COLO829 (cell line): ENCODE results near the gene SYAP1.
A peak's percentile ranks its signal among the peaks of the same experiment; 100 is the strongest.
"Not testable (repeated sequence)": the region's sequence is repeated elsewhere in the genome, so short reads cannot be mapped to it uniquely, and the experiment has no call there.

Experiments used
- DNase-seq: peaks from one replicate; pipeline ENCODE4 v3.0.0; 2012; ENCODE audit warnings: low spot score

Gene SYAP1

GRCh38 chrX:16719334-16720084 lies at the start of gene SYAP1:
Gene SYAP1, plus strand, starts transcription at chrX:16719612. Its CDS starts 113 bp downstream, at chrX:16719725.
- peak; percentile 66 for DNase-seq

- DNase-seq: peak; percentile 71
Measured at GRCh38 chrX:16671005-16671404, 48.4 kb upstream of the SYAP1 start.

DNA sequence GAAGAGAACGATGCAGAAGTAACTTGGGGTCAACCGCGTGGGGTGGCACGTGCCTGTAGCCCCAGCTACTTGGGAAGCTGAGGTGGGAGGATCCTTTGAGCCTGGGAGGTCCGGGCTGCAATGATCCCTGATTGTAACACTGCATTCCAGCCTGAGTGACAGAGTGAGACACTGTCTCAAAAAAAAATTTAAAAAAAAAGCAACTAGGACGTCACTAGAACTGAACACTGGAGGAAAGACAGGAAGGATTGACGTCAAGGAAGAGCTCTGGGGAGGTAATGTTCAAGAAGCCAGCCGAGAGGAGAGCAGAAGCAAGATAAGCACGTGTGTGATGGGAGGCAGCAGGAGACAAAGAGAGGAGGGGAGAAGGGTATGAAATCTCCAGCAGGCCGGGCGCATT lies 40.7 kb upstream of the SYAP1 start:
- no peak for DNase-seq

GRCh38 chrX:16683007-16683664 lies 36.3 kb upstream of the SYAP1 start:
- DNase-seq: no peak

- no peak for DNase-seq
Measured at GRCh38 chrX:16687514-16687913, 31.9 kb upstream of the SYAP1 start.

DNA sequence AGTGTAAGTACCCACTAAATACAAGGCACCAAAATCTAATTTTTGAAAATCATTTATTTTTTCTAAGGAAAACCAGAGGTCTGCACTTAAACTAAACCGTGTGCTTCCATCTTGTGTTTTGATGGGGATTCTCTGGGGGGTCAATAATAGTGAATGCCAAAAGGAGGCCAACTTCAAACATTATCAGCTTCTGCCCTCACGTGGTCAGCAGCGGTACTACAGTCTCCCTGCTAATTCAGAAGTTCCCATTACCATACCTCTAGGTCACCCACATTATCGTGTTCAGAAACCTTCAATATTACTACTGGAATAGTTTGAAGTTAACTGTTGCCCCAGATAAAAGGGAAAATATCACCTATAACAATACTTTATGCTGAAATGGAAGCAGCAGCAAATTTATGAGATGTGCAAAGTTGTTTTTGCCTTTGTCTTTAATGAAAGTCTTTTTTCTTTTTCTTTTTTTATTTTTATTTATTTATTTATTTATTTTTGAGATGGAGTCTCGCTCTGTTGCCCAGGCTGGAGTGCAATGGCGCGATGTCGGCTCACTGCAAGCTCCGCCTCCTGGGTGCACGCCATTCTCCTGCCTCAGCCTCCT lies 24.2 kb upstream of the SYAP1 start:
- DNase-seq: no peak

- DNase-seq: no peak
Measured at GRCh38 chrX:16696956-16697355, 22.5 kb upstream of the SYAP1 start.

- no peak for DNase-seq
Measured at GRCh38 chrX:16699389-16699788, 20.0 kb upstream of the SYAP1 start.

DNA sequence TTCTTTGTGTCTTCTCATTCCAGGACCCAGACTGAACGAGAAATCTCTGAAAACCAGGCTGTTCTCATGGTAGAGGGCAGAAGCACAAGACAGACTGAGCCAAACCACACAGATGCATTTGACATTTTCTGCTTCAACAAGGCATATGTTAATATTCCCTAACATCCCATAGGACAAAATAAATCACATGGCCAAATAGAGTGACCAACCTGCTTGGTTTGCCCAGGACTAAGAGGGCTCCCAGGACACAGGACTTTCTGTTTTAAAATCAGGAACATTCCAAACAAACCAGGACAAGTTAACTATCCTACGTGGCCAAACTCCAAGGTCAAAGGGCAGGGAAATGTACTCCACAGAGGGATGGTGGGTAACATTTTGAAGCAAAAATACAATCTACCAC lies 18.7 kb upstream of the SYAP1 start:
- DNase-seq: no peak

DNA sequence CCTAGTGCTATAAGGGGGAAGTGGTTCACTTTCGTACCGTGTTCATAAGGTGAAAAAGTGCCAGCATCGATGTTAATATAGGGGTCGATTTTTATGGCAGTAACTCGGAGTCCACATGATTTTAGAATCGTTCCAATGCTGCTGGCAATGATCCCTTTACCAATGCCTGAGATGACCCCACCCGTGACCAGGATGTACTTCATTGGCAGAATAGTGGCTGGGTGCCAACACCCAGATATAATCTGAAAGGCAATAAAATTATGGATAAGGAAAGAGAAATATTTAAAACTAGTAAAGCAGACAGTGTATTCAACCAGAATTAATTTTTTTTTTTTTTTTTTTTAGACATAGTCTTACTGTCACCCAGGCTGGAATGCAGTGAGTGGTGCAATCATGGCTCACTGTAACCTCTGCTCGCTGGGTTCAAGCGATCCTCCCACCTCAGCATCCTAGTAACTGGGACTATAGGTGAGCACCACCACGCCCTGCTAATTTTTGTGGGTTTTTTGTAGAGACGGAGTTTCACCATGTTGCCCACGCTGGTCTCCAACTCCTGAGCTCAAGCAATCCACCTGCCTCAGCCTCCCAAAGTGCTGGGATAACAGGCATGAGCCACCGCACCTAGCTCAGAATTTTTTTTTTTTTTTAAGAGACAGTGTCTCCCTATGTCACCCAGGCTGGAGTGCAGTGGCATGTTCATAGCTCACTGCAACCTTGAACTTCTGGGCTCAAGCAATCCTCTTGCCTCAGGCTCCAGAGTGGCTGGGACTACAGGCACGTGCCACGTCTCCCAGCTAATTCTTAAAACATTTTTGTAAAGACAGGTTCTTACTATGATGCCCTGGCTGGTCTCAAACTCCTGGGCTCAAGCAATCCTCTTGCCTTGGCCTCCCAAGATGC lies 16.5 kb upstream of the SYAP1 start:
- no peak for DNase-seq

GRCh38 chrX:16705370-16705769 lies 14.0 kb upstream of the SYAP1 start:
- no peak for DNase-seq

- no peak for DNase-seq
Measured at GRCh38 chrX:16708016-16708415, 11.4 kb upstream of the SYAP1 start.

GRCh38 chrX:16711219-16711811 lies 8.1 kb upstream of the SYAP1 start:
- no peak for DNase-seq

- no peak for DNase-seq
Measured at GRCh38 chrX:16711893-16712547, 7.4 kb upstream of the SYAP1 start.

DNA sequence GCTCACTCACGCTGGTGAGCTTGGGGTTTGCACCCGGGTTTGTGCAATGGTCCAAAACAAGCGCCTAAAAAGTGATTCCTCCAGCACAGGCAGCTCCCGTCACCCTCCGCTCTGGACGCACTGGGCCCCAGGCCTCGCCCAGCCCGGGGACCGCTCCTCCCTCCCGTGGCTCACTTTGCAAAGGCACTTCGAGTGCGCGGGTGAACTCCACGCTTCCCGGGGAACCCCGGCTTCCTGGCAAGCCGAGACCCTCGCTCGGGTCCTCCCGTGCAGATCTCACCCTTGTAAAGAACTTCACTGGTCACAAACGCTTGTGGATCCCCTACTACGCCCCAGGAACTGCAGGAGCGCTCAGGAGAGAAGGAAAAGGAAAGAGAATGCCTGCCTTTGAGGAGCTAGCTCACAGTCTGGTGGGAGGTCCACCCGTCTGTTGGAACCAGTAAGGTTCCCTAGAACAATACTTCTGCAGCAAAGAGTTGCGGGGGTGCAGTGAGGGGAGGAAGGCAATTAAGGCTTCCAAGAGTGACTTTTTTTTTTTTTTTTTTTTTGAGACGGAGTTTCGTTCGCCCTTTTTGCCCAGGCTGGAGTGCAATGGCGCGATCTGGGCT lies 6.8 kb upstream of the SYAP1 start, which contains the start of gene CTPS2:
Gene CTPS2 (minus strand): TSS at position 122 of the 608 bp plus-strand sequence. CDS start 9,767 bp downstream, outside the sequence.
- peak; percentile 46 for DNase-seq

DNA sequence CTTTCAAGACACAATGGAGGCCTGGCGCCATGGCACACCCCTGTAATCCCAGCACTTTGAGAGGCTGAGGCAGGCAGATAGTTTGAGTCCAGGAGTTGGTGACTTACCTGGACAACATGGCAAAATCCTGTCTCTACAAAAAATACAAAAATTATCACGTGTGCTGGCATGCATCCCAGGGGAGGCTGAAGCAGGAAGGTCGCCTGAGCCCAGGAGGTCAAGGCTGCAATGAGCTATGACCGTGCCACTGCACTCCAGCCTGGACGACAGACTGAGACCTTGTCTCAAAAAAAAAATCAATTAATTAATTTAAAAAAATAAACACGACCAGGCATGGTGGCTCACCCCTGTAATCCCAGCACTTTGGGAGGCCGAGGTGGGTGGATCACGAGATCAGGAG lies 4.9 kb upstream of the SYAP1 start:
- DNase-seq: no peak

- not testable (repeated sequence) for DNase-seq
Measured at GRCh38 chrX:16715638-16716037, 3.8 kb upstream of the SYAP1 start.

GRCh38 chrX:16716451-16716850 lies 3.0 kb upstream of the SYAP1 start:
- DNase-seq: not testable (repeated sequence)

- DNase-seq: no peak
Measured at GRCh38 chrX:16718824-16719333, 533 bp upstream of the SYAP1 start.

- DNase-seq: no peak
Measured at GRCh38 chrX:16722481-16722880, 3.1 kb downstream of the SYAP1 start.
